Body of pancreas (tissue), 4 donors: ENCODE measurements around the gene DEFB118. TPM values are rescaled to one million over a fixed set of nuclear protein-coding genes. Genes with fewer than 3 reads are reported as not detected.
"Not testable (repeated sequence)": the region's sequence is repeated elsewhere in the genome, so short reads cannot be mapped to it uniquely, and the experiment has no call there.

Source experiments
- ATAC-seq: fragments of 150-250 bp; one replicate; pipeline ENCODE4 v1.9.1; 2016
- DNase-seq, 4 donors: peaks; one replicate each; pipeline ENCODE4 v3.0.0-alpha.2; 2019
- H3K27ac ChIP-seq, 4 donors: fragments of 200-600 bp; sonication (generic); 1 replicate in 3 of 4; 2 replicates in 1 of 4; pipeline versions ENCODE4 v1.5.1 to v1.6.1; 2016 to 2019; ENCODE audit warnings: mild to moderate bottlenecking in 1 of 4, mixed read lengths in 1 of 4, moderate library complexity in 1 of 4
- H3K27me3 ChIP-seq, 2 donors: fragments of 200-600 bp; sonication (generic); one replicate each; pipeline ENCODE4 v1.6.0; 2016; ENCODE audit warnings: mild to moderate bottlenecking in 1 of 2
- H3K36me3 ChIP-seq, 2 donors: fragments of 200-600 bp; sonication (generic); replicated peaks in 1 of 2; 2 replicates each; pipeline ENCODE4 v1.5.1; 2016; ENCODE audit warnings: low read depth in 2 of 2; ENCODE audit not compliant: insufficient read depth in 1 of 2
- H3K4me1 ChIP-seq: fragments of 200-600 bp; sonication (generic); one replicate; pipeline ENCODE4 v1.6.0; 2016
- H3K4me3 ChIP-seq, 2 donors: fragments of 200-600 bp; sonication (generic); 1 replicate in 1 of 2; 2 replicates in 1 of 2; pipeline ENCODE4 v1.5.1; 2016 to 2019
- H3K9me3 ChIP-seq, 3 donors: fragments of 200-600 bp; sonication (generic); 1 replicate in 2 of 3; 2 replicates in 1 of 3; pipeline ENCODE4 v1.5.1; 2016
- POLR2A ChIP-seq, 3 donors: fragments of 450-650 bp; IDR thresholded peaks; one replicate each; pipeline ENCODE4 v1.6.1; 2016; ENCODE audit warnings: antibody characterized with exemption in 3 of 3, mild to moderate bottlenecking in 2 of 3
- WGBS, 2 donors: methylation state at CpG; one replicate each; pipeline ENCODE4 v1.1.5; 2017; 5-methylcytosine and 5-hydroxymethylcytosine counted together
- intact Hi-C: fragments of 100-400 bp; cut with DNase I; formaldehyde crosslinking; loops from one replicate; pipeline ENCODE4 v1.15.1; 2023
- total RNA-seq, 2 donors: library from RNA; depleted of rRNA; stranded (reverse); fragments of >200 nt; gene quantifications; one replicate each; pipeline ENCODE4 v1.1.0, GENCODE V29; 2016
- TF ChIP-seq, protein P1 (sequence below), 7 experiments: fragments of 450-650 bp in 4 of 7; fragments of 200-600 bp in 3 of 7; sonication (generic) in 3 of 7; IDR thresholded peaks; one replicate each; pipeline ENCODE4 v1.5.1; 2016 to 2019; ENCODE audit warnings: antibody characterized with exemption in 7 of 7

The DEFB118 gene
- total RNA-seq, 2 donors from 2014 or later = not detected

DNA sequence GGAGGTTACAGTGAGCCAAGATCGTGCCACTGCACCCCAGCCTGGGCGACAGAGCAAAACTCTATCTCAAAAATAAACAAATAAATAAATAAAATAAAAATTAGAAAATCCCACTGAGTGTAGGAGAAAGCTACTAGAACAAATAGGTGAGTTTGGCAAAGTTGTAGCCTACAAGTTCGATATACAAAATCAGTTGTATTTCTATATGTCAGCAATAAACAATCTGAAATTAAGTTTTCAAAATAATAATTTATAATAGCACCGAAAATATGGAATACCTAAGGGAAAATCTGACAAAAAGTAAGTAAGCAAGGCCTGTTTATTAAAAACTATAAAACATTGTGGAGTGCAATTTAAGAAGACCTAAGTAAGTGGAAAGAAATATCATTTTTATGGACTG is 5.1 kb upstream of the DEFB118 start:
- Histone ChIP-seq H3K4me1 (no peaks in the 10 kb centered on the region), H3K4me3 (no peak overlapping the region), H3K27ac (no peak overlapping the region), H3K36me3 (no peaks in the 10 kb centered on the region), H3K27me3 (no peaks in the 10 kb centered on the region), H3K9me3 (no peaks in the 10 kb centered on the region)
- 35 to 38% methylated on average over 4 of the region's 4 CpGs for WGBS, 2 donors
- intact Hi-C loops = no loop called here
- no peak for ATAC-seq
- DNase-seq = no peak
- TF ChIP-seq, protein P1, sequence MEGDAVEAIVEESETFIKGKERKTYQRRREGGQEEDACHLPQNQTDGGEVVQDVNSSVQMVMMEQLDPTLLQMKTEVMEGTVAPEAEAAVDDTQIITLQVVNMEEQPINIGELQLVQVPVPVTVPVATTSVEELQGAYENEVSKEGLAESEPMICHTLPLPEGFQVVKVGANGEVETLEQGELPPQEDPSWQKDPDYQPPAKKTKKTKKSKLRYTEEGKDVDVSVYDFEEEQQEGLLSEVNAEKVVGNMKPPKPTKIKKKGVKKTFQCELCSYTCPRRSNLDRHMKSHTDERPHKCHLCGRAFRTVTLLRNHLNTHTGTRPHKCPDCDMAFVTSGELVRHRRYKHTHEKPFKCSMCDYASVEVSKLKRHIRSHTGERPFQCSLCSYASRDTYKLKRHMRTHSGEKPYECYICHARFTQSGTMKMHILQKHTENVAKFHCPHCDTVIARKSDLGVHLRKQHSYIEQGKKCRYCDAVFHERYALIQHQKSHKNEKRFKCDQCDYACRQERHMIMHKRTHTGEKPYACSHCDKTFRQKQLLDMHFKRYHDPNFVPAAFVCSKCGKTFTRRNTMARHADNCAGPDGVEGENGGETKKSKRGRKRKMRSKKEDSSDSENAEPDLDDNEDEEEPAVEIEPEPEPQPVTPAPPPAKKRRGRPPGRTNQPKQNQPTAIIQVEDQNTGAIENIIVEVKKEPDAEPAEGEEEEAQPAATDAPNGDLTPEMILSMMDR (IDR thresholded peaks at IDR 0.05) = no peak
- TF ChIP-seq POLR2A (IDR thresholded peaks at IDR 0.05) = no peak

DNA sequence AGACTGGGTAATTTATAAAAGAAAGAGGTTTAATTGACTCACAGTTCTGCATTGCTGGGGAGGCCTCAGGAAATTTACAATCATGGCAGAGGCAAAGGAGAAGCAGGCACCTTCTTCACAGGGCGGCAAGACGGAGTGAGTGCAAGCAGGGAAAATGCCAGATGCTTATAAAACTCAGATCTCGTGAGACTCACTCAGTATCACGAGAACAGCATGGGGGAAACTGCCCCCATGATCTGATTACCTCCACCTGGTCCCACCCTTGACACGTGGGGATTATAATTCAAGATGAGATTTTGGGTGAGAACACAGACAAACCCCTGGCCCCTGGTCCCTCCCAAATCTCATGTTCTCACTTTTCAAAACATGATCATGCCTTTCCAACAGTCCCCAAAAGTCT is 4.1 kb upstream of the DEFB118 start:
- H3K4me1 ChIP-seq, H3K27ac ChIP-seq, DNase-seq, H3K9me3 ChIP-seq, H3K36me3 ChIP-seq, H3K4me3 ChIP-seq, ATAC-seq, H3K27me3 ChIP-seq, intact Hi-C loops: not testable (repeated sequence)
- 52 to 62% methylated on average over 5 of the region's 5 CpGs for WGBS, 2 donors

DNA sequence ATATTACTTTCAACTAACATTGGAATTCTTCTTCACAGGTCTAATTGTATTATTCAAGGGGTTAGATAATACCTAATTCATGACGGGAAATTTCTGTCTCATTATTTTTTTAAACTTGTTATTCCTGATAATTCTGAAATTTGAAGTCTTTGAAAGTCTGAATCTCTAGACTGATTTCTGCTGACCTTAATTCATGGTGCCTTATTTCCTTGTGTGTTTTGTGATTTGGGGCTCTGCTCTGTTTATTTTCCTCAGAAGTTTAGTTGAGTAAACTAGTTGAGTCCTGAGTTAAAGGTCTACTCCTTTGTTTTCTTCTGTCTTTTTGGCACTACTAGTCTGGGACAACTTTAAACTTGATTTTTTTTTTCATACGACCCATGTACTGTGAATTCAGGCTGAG is 5.9 kb downstream of the DEFB118 start:
- TF ChIP-seq, protein P1 (IDR thresholded peaks at IDR 0.05) = no peak
- TF ChIP-seq POLR2A (IDR thresholded peaks at IDR 0.05) = no peak
- 27 to 39% methylated on average over 2 of the region's 2 CpGs for WGBS, 2 donors
- no peaks in the 10 kb centered on the region for H3K4me1 ChIP-seq
- H3K9me3 ChIP-seq = peaks cover 0 to 5% (median 0%) of the 10 kb centered on the region in 3 donors
- intact Hi-C loops = no loop called here
- no peak overlapping the region for H3K4me3 ChIP-seq
- no peak overlapping the region for H3K27ac ChIP-seq
- no peaks in the 10 kb centered on the region for H3K27me3 ChIP-seq
- no peak for ATAC-seq
- no peaks in the 10 kb centered on the region for H3K36me3 ChIP-seq
- DNase-seq = no peak

DNA sequence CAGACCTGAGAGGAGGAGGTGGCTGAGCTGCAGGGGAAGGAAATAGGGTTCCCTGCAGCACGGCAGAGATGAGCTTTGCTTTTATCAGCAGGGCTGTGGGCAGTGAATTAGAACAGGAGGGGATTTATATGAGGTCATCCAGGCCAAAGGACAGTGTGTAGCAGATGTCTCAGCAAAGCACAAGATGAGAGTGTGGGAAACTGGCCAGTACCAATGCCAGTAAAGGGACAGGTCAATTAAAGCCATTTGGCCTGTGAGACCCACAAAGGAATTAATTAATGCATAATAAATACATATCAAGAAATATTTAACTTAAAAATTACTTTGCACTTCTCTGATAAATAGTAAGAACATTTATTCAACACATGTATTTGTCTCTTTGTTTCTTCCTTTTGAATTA is 22.1 kb downstream of the DEFB118 start, which contains the start of gene DEFB119:
DEFB119 (minus strand) TSS at position 101 of the 400 bp plus-strand sequence. CDS start 107 bp downstream, outside the sequence.
- no peak within 1 kb of the TSS for H3K27ac ChIP-seq
- H3K9me3 ChIP-seq = no peaks in the 10 kb centered on the region
- no peaks in the 10 kb centered on the region for H3K4me1 ChIP-seq
- ATAC-seq (no peak), DNase-seq (no peak)
- WGBS, 2 donors = 21 to 33% methylated on average over 1 of the region's 1 CpG
- no peak for TF ChIP-seq POLR2A (IDR thresholded peaks at IDR 0.05)
- TF ChIP-seq, protein P1 (IDR thresholded peaks at IDR 0.05) = no peak
- H3K27me3 ChIP-seq = no peaks in the 10 kb centered on the region
- H3K4me3 ChIP-seq = no peak within 1 kb of the TSS
- no peaks in the 10 kb centered on the region for H3K36me3 ChIP-seq
- intact Hi-C loops = no loop called here

DNA sequence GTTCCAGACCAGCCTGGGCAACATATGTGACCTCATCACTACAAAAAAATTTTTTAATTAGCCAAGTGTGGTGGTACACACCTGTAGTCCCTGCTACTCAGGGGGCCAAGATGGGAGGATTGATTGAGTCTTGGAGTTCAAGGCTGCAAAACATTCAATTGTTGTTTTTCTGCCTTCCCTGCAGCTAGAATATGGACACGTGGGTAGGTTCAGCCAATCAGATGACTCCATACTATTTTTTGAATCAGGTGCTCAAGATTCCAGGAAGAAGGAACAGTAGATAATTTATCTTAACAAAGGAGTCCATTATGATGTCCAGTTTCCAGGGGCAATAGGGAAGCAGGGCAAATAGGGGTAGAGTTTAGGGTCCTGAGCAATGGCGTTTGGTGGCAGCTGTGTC is 24.4 kb downstream of the DEFB118 start:
- H3K27me3 ChIP-seq = no peaks in the 10 kb centered on the region
- H3K36me3 ChIP-seq = no peaks in the 10 kb centered on the region
- 38 to 52% methylated on average over 2 of the region's 2 CpGs for WGBS, 2 donors
- no peaks in the 10 kb centered on the region for H3K4me1 ChIP-seq
- H3K27ac ChIP-seq = no peak overlapping the region
- no peak for DNase-seq
- no peak for TF ChIP-seq POLR2A (IDR thresholded peaks at IDR 0.05)
- no peak overlapping the region for H3K4me3 ChIP-seq
- H3K9me3 ChIP-seq = no peaks in the 10 kb centered on the region
- intact Hi-C loops = no loop called here
- no peak for ATAC-seq

DNA sequence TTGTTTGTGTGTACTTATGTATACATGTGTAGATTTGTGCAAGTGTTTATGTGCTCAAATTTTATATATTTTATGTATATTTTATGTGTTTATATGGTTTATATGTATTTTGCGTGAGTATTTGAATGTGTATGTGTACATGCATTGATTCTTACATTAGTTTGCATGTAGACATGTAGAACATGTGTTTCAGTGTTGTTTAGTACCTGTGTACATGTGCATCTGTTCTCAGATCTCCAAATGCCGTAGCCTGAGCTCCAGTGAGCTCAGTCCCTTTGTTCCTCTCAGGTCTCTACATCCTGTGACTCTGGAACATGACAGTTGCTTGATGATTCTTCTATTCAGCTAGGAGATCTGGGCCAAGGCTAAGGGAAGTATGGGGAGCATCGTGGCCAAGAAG is 26.5 kb downstream of the DEFB118 start:
- H3K4me1 ChIP-seq = no peaks in the 10 kb centered on the region
- H3K36me3 ChIP-seq = no peaks in the 10 kb centered on the region
- no peaks in the 10 kb centered on the region for H3K9me3 ChIP-seq
- H3K4me3 ChIP-seq = no peak overlapping the region
- no peak overlapping the region for H3K27ac ChIP-seq
- 32 to 43% methylated on average over 3 of the region's 3 CpGs for WGBS, 2 donors
- ATAC-seq (no peak), DNase-seq (no peak)
- intact Hi-C loops = no loop called here
- no peak for TF ChIP-seq POLR2A (IDR thresholded peaks at IDR 0.05)
- TF ChIP-seq, protein P1 (IDR thresholded peaks at IDR 0.05) = no peak
- H3K27me3 ChIP-seq = no peaks in the 10 kb centered on the region
